ENCODE data around the gene CHTOP. TPM values are rescaled to one million over a fixed set of nuclear protein-coding genes. Genes with fewer than 3 reads are reported as not detected.

The CHTOP gene
- total RNA-seq, 1 donor from 2014 or later: 129 TPM

GRCh38 chr1:153588482-153588881 is 45.4 kb upstream of the CHTOP start:
- Mint-ChIP-seq H3K27me3 (no peaks in the 10 kb centered on the region), H3K27ac (no peak overlapping the region), H3K36me3 (ENCODE audit: insufficient read depth) (no peaks in the 10 kb centered on the region), H3K4me1 (ENCODE audit: low read depth) (peaks cover 8% of the 10 kb centered on the region), H3K4me3 (ENCODE audit: low read depth) (no peak overlapping the region), H3K9me3 (ENCODE audit: low read depth) (no peaks in the 10 kb centered on the region)
- TF ChIP-seq CTCF (IDR thresholded peaks at IDR 0.05; ENCODE audit: unreplicated experiment): no peak
- DNase-seq (ENCODE audit: low spot score, unreplicated experiment): no peak

GRCh38 chr1:153592748-153593147 is 41.1 kb upstream of the CHTOP start:
- Mint-ChIP-seq H3K27me3 (no peaks in the 10 kb centered on the region), H3K27ac (no peak overlapping the region), H3K4me1 (ENCODE audit: low read depth) (no peaks in the 10 kb centered on the region), H3K36me3 (ENCODE audit: insufficient read depth) (no peaks in the 10 kb centered on the region), H3K4me3 (ENCODE audit: low read depth) (no peak overlapping the region), H3K9me3 (ENCODE audit: low read depth) (no peaks in the 10 kb centered on the region)
- DNase-seq (ENCODE audit: low spot score, unreplicated experiment): no peak
- no peak for TF ChIP-seq CTCF (IDR thresholded peaks at IDR 0.05; ENCODE audit: unreplicated experiment)

GRCh38 chr1:153597206-153597605 is 36.7 kb upstream of the CHTOP start:
- no peak for TF ChIP-seq CTCF (IDR thresholded peaks at IDR 0.05; ENCODE audit: unreplicated experiment)
- Mint-ChIP-seq H3K36me3 (ENCODE audit: insufficient read depth) (peaks cover 1% of the 10 kb centered on the region), H3K9me3 (ENCODE audit: low read depth) (no peaks in the 10 kb centered on the region), H3K27ac (no peak overlapping the region), H3K27me3 (no peaks in the 10 kb centered on the region), H3K4me1 (ENCODE audit: low read depth) (no peaks in the 10 kb centered on the region), H3K4me3 (ENCODE audit: low read depth) (no peak overlapping the region)
- no peak for DNase-seq (ENCODE audit: low spot score, unreplicated experiment)

- no peak for TF ChIP-seq CTCF (IDR thresholded peaks at IDR 0.05; ENCODE audit: unreplicated experiment)
- Mint-ChIP-seq H3K36me3 (ENCODE audit: insufficient read depth) (peaks cover 1% of the 10 kb centered on the region), H3K27ac (no peak overlapping the region), H3K4me1 (ENCODE audit: low read depth) (no peaks in the 10 kb centered on the region), H3K9me3 (ENCODE audit: low read depth) (no peaks in the 10 kb centered on the region), H3K4me3 (ENCODE audit: low read depth) (no peak overlapping the region), H3K27me3 (no peaks in the 10 kb centered on the region)
- DNase-seq (ENCODE audit: low spot score, unreplicated experiment): no peak
Observed at GRCh38 chr1:153598309-153599172, 35.3 kb upstream of the CHTOP start.

DNA sequence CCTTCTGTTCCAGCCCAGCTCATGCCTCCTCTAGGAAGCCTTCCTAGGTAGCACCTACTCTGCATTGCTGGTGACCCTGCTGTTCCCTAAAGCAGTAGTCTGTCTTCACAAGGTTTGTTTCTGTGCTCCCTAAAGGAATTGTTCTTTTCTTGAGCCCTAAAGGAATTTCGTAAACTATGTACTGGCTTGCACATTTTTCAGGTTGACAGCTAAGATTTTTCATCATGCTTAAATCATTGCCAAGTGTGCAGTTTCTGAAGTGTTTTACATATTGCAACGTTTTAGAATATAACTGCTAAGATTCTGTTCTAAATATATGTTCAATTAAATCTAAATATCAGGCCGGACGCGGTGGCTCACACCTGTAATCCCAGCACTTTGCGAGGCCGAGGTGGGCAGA is 34.0 kb upstream of the CHTOP start:
- Mint-ChIP-seq H3K9me3 (ENCODE audit: low read depth) (no peaks in the 10 kb centered on the region), H3K4me3 (ENCODE audit: low read depth) (no peak overlapping the region), H3K27me3 (no peaks in the 10 kb centered on the region), H3K27ac (no peak overlapping the region), H3K36me3 (ENCODE audit: insufficient read depth) (peaks cover 1% of the 10 kb centered on the region), H3K4me1 (ENCODE audit: low read depth) (no peaks in the 10 kb centered on the region)
- TF ChIP-seq CTCF (IDR thresholded peaks at IDR 0.05; ENCODE audit: unreplicated experiment): no peak
- DNase-seq (ENCODE audit: low spot score, unreplicated experiment): no peak

All from progenitor cell of endocrine pancreas (in vitro differentiated cells).